ENCODE results near the gene FAM174A.

Gene FAM174A

GRCh38 chr5:100542086-100542485 lies 6.9 kb downstream of the FAM174A start:
- ChIA-PET POLR2A (no interaction called here), CTCF (no interaction called here)
- DNase-seq (ENCODE audit: extremely low spot score), result no peak
- TF ChIP-seq TARDBP (IDR thresholded peaks at IDR 0.05) (no peak), PKNOX1 (IDR thresholded peaks at IDR 0.05) (no peak), SUZ12 (IDR thresholded peaks at IDR 0.05) (no peak), ELF4 (IDR thresholded peaks at IDR 0.05) (no peak), FOXM1 (IDR thresholded peaks at IDR 0.05; ENCODE audit: borderline replicate concordance) (no peak), BHLHE40 (IDR thresholded peaks at IDR 0.05; ENCODE audit: borderline replicate concordance) (no peak)

DNA sequence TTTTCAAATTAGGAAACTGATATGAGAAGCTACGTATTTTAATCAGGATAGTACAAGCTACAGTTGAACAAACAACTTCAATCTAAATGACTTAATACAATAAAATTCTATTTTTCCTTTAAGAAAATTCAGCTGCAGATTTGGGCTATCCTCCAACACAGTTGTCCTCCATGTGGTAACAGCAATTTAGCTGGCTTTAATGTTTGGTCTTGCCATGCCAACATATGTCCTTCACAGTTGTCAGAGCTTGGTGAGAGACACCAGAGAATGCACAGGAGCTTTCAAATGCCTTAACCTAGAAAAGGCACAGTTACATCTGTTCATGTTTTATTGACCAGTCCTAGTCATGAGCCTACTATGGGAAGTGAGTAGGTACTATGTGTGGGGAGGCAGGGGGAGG lies 10.8 kb downstream of the FAM174A start:
- DNase-seq (ENCODE audit: extremely low spot score), result no peak
- TF ChIP-seq SP1 (IDR thresholded peaks at IDR 0.05) (no peak), BHLHE40 (IDR thresholded peaks at IDR 0.05; ENCODE audit: borderline replicate concordance) (no peak), FOXM1 (IDR thresholded peaks at IDR 0.05; ENCODE audit: borderline replicate concordance) (no peak), ARNT (IDR thresholded peaks at IDR 0.05) (no peak), ZNF384 (IDR thresholded peaks at IDR 0.05) (no peak)
- POLR2A ChIA-PET, result no interaction called here
- CTCF ChIA-PET, result no interaction called here

- CTCF ChIA-PET, result no interaction called here
- POLR2A ChIA-PET, result no interaction called here
- TF ChIP-seq NFRKB (IDR thresholded peaks at IDR 0.05), result no peak
- no peak for TF ChIP-seq PKNOX1 (IDR thresholded peaks at IDR 0.05)
- no peak for TF ChIP-seq FOXM1 (IDR thresholded peaks at IDR 0.05; ENCODE audit: borderline replicate concordance)
- no peak for TF ChIP-seq FOXA1 (IDR thresholded peaks at IDR 0.05)
- TF ChIP-seq HDGF (IDR thresholded peaks at IDR 0.05; ENCODE audit: borderline replicate concordance), result no peak
- TF ChIP-seq LEF1 (IDR thresholded peaks at IDR 0.05; ENCODE audit: borderline replicate concordance), result no peak
- TF ChIP-seq SUZ12 (IDR thresholded peaks at IDR 0.05), result no peak
- no peak for TF ChIP-seq L3MBTL2 (conservative IDR thresholded peaks at IDR 0.05)
- TF ChIP-seq ZNF384 (IDR thresholded peaks at IDR 0.05), result no peak
- no peak for TF ChIP-seq FOXK2 (IDR thresholded peaks at IDR 0.05)
- no peak for TF ChIP-seq CTBP1 (IDR thresholded peaks at IDR 0.05; ENCODE audit: borderline replicate concordance)
- TF ChIP-seq BHLHE40 (IDR thresholded peaks at IDR 0.05; ENCODE audit: borderline replicate concordance), result no peak
- no peak for TF ChIP-seq SP1 (IDR thresholded peaks at IDR 0.05)
- no peak for DNase-seq (ENCODE audit: extremely low spot score)
These were observed 15.4 kb downstream of the FAM174A start for GRCh38 chr5:100550531-100551051.

GRCh38 chr5:100551183-100551582 lies 16.0 kb downstream of the FAM174A start:
- TF ChIP-seq ELF4 (IDR thresholded peaks at IDR 0.05), result no peak
- no peak for TF ChIP-seq FOXA1 (IDR thresholded peaks at IDR 0.05)
- no peak for TF ChIP-seq SP1 (IDR thresholded peaks at IDR 0.05)
- ChIA-PET POLR2A (no interaction called here), CTCF (no interaction called here)
- no peak for DNase-seq (ENCODE audit: extremely low spot score)

DNA sequence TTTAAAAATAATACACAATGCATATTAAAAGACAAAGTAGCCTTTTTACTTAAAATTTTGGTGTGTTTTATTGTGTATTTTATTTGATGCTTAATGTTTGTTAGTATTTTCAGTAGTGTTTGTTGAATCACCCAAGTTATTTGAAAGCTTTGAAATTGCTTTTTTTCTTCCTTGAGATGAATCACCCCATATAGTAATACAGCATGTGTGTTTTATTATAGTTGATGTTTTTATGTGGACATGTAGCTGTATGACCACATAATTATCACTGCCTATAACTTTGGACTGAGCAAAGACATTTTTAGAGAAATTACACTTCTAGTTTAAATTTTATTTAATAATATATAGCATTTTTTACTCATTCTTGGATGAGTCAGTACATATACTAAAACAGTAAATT lies 18.0 kb downstream of the FAM174A start:
- POLR2A ChIA-PET, result no interaction called here
- CTCF ChIA-PET, result interaction anchor here (0.6 kb wide), 1 partner anchor 212 kb away, joined by 3 read pairs; no protein-coding TSS in a partner anchor
- DNase-seq (ENCODE audit: extremely low spot score), result no peak
- no peak for TF ChIP-seq ARNT (IDR thresholded peaks at IDR 0.05)
- no peak for TF ChIP-seq FOXA1 (IDR thresholded peaks at IDR 0.05)
- TF ChIP-seq LEF1 (IDR thresholded peaks at IDR 0.05; ENCODE audit: borderline replicate concordance), result no peak
- no peak for TF ChIP-seq FOXM1 (IDR thresholded peaks at IDR 0.05; ENCODE audit: borderline replicate concordance)
- no peak for TF ChIP-seq ELF4 (IDR thresholded peaks at IDR 0.05)
- TF ChIP-seq L3MBTL2 (conservative IDR thresholded peaks at IDR 0.05), result no peak
- TF ChIP-seq HDGF (IDR thresholded peaks at IDR 0.05; ENCODE audit: borderline replicate concordance), result no peak
- no peak for TF ChIP-seq NFRKB (IDR thresholded peaks at IDR 0.05)
- no peak for TF ChIP-seq PKNOX1 (IDR thresholded peaks at IDR 0.05)
- TF ChIP-seq ZNF384 (IDR thresholded peaks at IDR 0.05), result no peak
- TF ChIP-seq BHLHE40 (IDR thresholded peaks at IDR 0.05; ENCODE audit: borderline replicate concordance), result no peak
- no peak for TF ChIP-seq FOXK2 (IDR thresholded peaks at IDR 0.05)
- no peak for TF ChIP-seq CTBP1 (IDR thresholded peaks at IDR 0.05; ENCODE audit: borderline replicate concordance)

DNA sequence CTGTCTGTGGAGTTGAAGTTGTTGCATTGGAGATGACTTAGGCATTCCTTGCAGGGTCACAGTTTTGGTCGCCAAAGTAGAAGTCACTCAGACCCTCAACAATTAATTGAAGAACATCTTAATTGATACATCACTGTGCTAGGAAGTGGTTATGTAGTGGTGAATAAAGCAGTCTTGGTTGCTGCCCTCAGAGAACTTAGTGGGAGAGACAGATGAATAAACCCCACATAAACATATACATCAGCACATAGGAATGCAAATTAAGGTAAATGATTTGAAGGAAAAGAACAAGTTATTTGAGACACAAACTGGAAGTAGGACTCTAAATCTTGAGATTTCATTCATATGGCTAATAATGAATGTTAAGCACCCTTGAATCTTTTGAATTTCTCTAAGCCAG lies 25.7 kb downstream of the FAM174A start:
- DNase-seq (ENCODE audit: extremely low spot score), result no peak
- CTCF ChIA-PET, result no interaction called here
- POLR2A ChIA-PET, result no interaction called here
- no peak for TF ChIP-seq NFRKB (IDR thresholded peaks at IDR 0.05)
- no peak for TF ChIP-seq FOXA1 (IDR thresholded peaks at IDR 0.05)
- no peak for TF ChIP-seq SUZ12 (IDR thresholded peaks at IDR 0.05)
- TF ChIP-seq FOXK2 (IDR thresholded peaks at IDR 0.05), result no peak
- TF ChIP-seq TARDBP (IDR thresholded peaks at IDR 0.05), result no peak
- TF ChIP-seq ARNT (IDR thresholded peaks at IDR 0.05), result no peak

- DNase-seq (ENCODE audit: extremely low spot score), result no peak
- TF ChIP-seq TARDBP (IDR thresholded peaks at IDR 0.05) (no peak), ZNF384 (IDR thresholded peaks at IDR 0.05) (no peak), BHLHE40 (IDR thresholded peaks at IDR 0.05; ENCODE audit: borderline replicate concordance) (no peak), ARNT (IDR thresholded peaks at IDR 0.05) (no peak), FOXA1 (IDR thresholded peaks at IDR 0.05) (no peak), HDGF (IDR thresholded peaks at IDR 0.05; ENCODE audit: borderline replicate concordance) (no peak), LEF1 (IDR thresholded peaks at IDR 0.05; ENCODE audit: borderline replicate concordance) (no peak), CTBP1 (IDR thresholded peaks at IDR 0.05; ENCODE audit: borderline replicate concordance) (no peak), SUZ12 (IDR thresholded peaks at IDR 0.05) (no peak), L3MBTL2 (conservative IDR thresholded peaks at IDR 0.05) (no peak), SP1 (IDR thresholded peaks at IDR 0.05) (no peak), FOXK2 (IDR thresholded peaks at IDR 0.05) (no peak), ELF4 (IDR thresholded peaks at IDR 0.05) (no peak), NFRKB (IDR thresholded peaks at IDR 0.05) (no peak)
- CTCF ChIA-PET, result no interaction called here
- POLR2A ChIA-PET, result no interaction called here
These were observed 27.6 kb downstream of the FAM174A start for GRCh38 chr5:100562821-100563220.

Data from HEK293T (cell line).